ENCODE results near the gene AIF1L. TPM values are rescaled to one million over a fixed set of nuclear protein-coding genes. Genes with fewer than 3 reads are reported as not detected.

Gene AIF1L
- total RNA-seq, 1 donor from 2014 or later = 23.7 TPM

DNA sequence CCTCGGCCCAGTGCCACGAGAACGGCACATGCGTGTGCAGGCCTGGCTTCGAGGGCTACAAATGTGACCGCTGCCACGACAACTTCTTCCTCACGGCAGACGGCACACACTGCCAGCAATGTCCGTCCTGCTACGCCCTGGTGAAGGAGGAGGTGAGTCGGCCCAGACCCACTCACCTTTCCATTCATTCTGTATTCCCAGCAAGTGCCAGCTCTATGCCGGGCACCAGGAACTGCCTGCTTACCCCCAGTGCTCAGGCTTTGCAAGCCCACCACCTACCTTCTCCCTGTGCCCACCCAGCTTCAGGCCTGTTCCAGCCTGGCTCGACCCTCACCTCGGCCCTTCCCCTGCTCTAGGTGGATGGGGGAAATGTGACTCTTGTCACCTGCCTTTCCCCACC, 26.6 kb upstream of the AIF1L start:
- FAIRE-seq (no peak), DNase-seq (ENCODE audit: low read depth) (no peak)
- Histone ChIP-seq H3K27ac (ENCODE audit: low read depth, low read length) (no peak overlapping the region), H3K9me3 (ENCODE audit: insufficient read depth, low read depth, low read length) (no peaks in the 10 kb centered on the region), H4K20me1 (ENCODE audit: insufficient read depth, low read length) (no peaks in the 10 kb centered on the region), H3K79me2 (ENCODE audit: insufficient read depth, low read length) (no peaks in the 10 kb centered on the region), H2AFZ (ENCODE audit: low read depth, low read length) (no peak overlapping the region), H3K4me1 (ENCODE audit: insufficient read depth, low read length) (no peaks in the 10 kb centered on the region), H3K4me2 (ENCODE audit: low read length) (no peak overlapping the region), H3K9ac (ENCODE audit: low read length) (no peak overlapping the region), H3K4me3 (ENCODE audit: insufficient read depth, low read depth, low read length) (no peak overlapping the region), H3K36me3 (ENCODE audit: insufficient read depth, low read length) (no peaks in the 10 kb centered on the region), H3K27me3 (ENCODE audit: insufficient read depth, low read length) (peaks cover 8% of the 10 kb centered on the region)
- Mint-ChIP-seq H3K4me1 (ENCODE audit: low read depth, unreplicated experiment) (no peaks in the 10 kb centered on the region), H3K36me3 (ENCODE audit: low read depth, unreplicated experiment) (no peaks in the 10 kb centered on the region), H3K27me3 (ENCODE audit: low read depth, unreplicated experiment) (peaks cover 37% of the 10 kb centered on the region), H3K4me3 (ENCODE audit: unreplicated experiment) (no peak overlapping the region), H3K27ac (ENCODE audit: unreplicated experiment) (no peak overlapping the region), H3K9me3 (ENCODE audit: unreplicated experiment) (no peaks in the 10 kb centered on the region)
- no peak for TF ChIP-seq EZH2 (IDR thresholded peaks at IDR 0.05; ENCODE audit: insufficient read depth, low read length)
- TF ChIP-seq CTCF (IDR thresholded peaks at IDR 0.05; ENCODE audit: insufficient read depth, low read depth, low read length) = no peak

DNA sequence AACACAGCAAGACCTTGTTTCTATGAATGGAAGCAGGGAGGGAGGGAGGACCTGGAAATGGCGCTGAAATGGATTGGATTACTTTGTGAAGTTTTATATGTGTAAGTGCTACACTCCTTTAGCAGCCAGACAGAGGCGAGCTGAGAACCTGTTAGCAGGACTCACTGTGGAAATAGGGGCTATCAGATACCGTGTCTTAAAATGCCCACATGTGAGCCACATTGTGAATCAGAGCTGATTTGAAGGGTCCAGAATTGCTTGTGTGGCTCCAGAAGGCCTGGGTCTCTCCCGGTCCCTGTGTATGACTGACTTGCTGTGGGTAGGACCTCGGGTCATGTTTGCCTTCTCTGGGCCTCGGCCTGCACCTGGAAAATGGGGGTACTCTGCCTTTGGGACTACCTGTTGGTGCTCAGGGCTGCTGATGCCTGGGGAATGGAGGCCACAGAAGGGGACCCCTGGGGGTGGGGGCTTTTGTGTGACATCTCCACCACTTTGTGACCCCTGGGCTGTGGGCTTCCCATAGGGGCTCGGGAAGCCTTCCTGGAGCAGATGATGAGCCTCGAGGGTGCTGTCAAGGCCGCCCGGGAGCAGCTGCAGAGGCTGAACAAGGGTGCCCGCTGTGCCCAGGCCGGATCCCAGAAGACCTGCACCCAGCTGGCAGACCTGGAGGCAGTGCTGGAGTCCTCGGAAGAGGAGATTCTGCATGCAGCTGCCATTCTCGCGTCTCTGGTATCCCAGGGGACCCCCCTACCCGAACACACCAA, 24.0 kb upstream of the AIF1L start:
- Histone ChIP-seq H3K79me2 (ENCODE audit: insufficient read depth, low read length) (no peaks in the 10 kb centered on the region), H3K4me2 (ENCODE audit: low read length) (no peak overlapping the region), H3K36me3 (ENCODE audit: insufficient read depth, low read length) (no peaks in the 10 kb centered on the region), H3K27ac (ENCODE audit: low read depth, low read length) (no peak overlapping the region), H4K20me1 (ENCODE audit: insufficient read depth, low read length) (no peaks in the 10 kb centered on the region), H3K4me3 (ENCODE audit: insufficient read depth, low read depth, low read length) (no peak overlapping the region), H3K9ac (ENCODE audit: low read length) (no peak overlapping the region), H3K27me3 (ENCODE audit: insufficient read depth, low read length) (peaks cover 4% of the 10 kb centered on the region), H3K9me3 (ENCODE audit: insufficient read depth, low read depth, low read length) (no peaks in the 10 kb centered on the region), H2AFZ (ENCODE audit: low read depth, low read length) (no peak overlapping the region), H3K4me1 (ENCODE audit: insufficient read depth, low read length) (no peaks in the 10 kb centered on the region)
- H3K4me3 Mint-ChIP-seq (ENCODE audit: unreplicated experiment) = no peak overlapping the region
- FAIRE-seq = no peak
- no peaks in the 10 kb centered on the region for H3K36me3 Mint-ChIP-seq (ENCODE audit: low read depth, unreplicated experiment)
- H3K4me1 Mint-ChIP-seq (ENCODE audit: low read depth, unreplicated experiment) = no peaks in the 10 kb centered on the region
- H3K27ac Mint-ChIP-seq (ENCODE audit: unreplicated experiment) = no peak overlapping the region
- TF ChIP-seq CTCF (IDR thresholded peaks at IDR 0.05; ENCODE audit: insufficient read depth, low read depth, low read length) (no peak), EZH2 (IDR thresholded peaks at IDR 0.05; ENCODE audit: insufficient read depth, low read length) (no peak)
- H3K9me3 Mint-ChIP-seq (ENCODE audit: unreplicated experiment) = no peaks in the 10 kb centered on the region
- no peak for DNase-seq (ENCODE audit: low read depth)
- peaks cover 30% of the 10 kb centered on the region for H3K27me3 Mint-ChIP-seq (ENCODE audit: low read depth, unreplicated experiment)

- Histone ChIP-seq H4K20me1 (ENCODE audit: insufficient read depth, low read length) (no peaks in the 10 kb centered on the region), H3K4me2 (ENCODE audit: low read length) (no peak overlapping the region), H3K4me1 (ENCODE audit: insufficient read depth, low read length) (no peaks in the 10 kb centered on the region), H3K27me3 (ENCODE audit: insufficient read depth, low read length) (peaks cover 4% of the 10 kb centered on the region), H3K36me3 (ENCODE audit: insufficient read depth, low read length) (no peaks in the 10 kb centered on the region), H3K27ac (ENCODE audit: low read depth, low read length) (no peak overlapping the region), H2AFZ (ENCODE audit: low read depth, low read length) (no peak overlapping the region), H3K79me2 (ENCODE audit: insufficient read depth, low read length) (no peaks in the 10 kb centered on the region), H3K9ac (ENCODE audit: low read length) (no peak overlapping the region), H3K9me3 (ENCODE audit: insufficient read depth, low read depth, low read length) (no peaks in the 10 kb centered on the region), H3K4me3 (ENCODE audit: insufficient read depth, low read depth, low read length) (no peak overlapping the region)
- FAIRE-seq = no peak
- H3K4me3 Mint-ChIP-seq (ENCODE audit: unreplicated experiment) = no peak overlapping the region
- no peak overlapping the region for H3K27ac Mint-ChIP-seq (ENCODE audit: unreplicated experiment)
- no peaks in the 10 kb centered on the region for H3K4me1 Mint-ChIP-seq (ENCODE audit: low read depth, unreplicated experiment)
- TF ChIP-seq CTCF (IDR thresholded peaks at IDR 0.05; ENCODE audit: insufficient read depth, low read depth, low read length) (no peak), EZH2 (IDR thresholded peaks at IDR 0.05; ENCODE audit: insufficient read depth, low read length) (no peak)
- no peaks in the 10 kb centered on the region for H3K9me3 Mint-ChIP-seq (ENCODE audit: unreplicated experiment)
- H3K36me3 Mint-ChIP-seq (ENCODE audit: low read depth, unreplicated experiment) = no peaks in the 10 kb centered on the region
- H3K27me3 Mint-ChIP-seq (ENCODE audit: low read depth, unreplicated experiment) = peaks cover 24% of the 10 kb centered on the region
- DNase-seq (ENCODE audit: low read depth) = no peak
Observed at GRCh38 chr9:131072871-131073237, 23.5 kb upstream of the AIF1L start.

Measured in astrocyte (in vitro differentiated cells and primary cell).